HG03095 (cell line): Measurements from ENCODE around the gene NF2.

Experiments
- ATAC-seq: cut with Tn5 transposase; IDR thresholded peaks from one replicate; pipeline ENCODE4 v1.9.1; 2021; ENCODE audit warnings: moderate library complexity; ENCODE audit not compliant: unreplicated experiment

Gene NF2

DNA sequence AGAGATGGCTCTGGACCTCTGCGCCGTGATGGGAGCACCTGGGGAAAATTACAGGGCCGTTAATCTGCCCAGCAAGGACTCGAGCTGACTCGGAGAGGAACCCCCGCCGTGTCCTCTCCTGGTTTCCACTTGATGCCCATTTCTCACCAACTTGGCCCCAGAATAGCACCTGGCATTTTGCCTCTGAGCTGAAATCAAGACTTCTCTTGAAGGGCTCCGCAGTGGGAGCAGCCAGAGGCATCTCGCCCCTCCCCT, 97.4 kb downstream of the NF2 start:
- ATAC-seq, result no peak

DNA sequence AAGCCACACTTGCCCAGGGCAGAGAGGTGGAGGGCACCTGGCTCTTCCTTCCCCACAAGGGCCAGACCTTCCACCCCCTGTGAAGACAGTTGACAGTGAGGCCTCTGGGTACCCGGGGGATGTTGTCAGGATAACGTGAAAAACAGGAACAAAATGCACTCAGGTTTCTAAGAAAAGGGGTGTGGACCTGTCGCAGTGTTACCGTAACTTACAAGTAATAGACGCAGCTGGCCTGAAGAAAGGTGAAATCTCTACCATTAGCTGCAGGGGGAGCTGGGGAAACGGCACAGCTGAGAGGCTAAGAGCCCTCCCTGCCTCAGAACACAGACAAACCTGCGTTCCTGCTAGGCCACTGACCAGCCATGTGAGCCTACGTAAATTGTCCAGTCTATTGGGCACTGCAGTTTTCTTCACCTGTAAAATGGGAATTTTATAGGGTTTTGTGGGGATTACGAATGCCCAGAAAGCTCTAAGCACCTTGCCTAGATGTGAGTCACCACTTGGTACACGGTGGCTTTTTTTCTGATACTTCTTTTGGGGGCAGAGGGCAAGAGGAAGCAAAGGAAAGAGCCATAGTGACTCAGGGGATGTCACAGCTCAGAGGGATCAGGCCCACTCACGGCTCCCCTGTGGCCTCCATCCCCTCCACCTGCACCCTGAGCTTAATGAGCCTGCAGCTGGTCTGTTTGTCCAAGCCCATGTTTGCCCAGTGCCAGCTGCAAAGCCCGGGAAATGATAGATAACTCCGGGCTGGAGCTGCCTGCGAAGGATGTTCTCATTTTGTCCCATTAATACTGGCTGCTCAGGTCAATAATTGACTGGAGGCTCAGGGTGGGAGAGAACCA, 97.9 kb downstream of the NF2 start:
- ATAC-seq, result no peak

DNA sequence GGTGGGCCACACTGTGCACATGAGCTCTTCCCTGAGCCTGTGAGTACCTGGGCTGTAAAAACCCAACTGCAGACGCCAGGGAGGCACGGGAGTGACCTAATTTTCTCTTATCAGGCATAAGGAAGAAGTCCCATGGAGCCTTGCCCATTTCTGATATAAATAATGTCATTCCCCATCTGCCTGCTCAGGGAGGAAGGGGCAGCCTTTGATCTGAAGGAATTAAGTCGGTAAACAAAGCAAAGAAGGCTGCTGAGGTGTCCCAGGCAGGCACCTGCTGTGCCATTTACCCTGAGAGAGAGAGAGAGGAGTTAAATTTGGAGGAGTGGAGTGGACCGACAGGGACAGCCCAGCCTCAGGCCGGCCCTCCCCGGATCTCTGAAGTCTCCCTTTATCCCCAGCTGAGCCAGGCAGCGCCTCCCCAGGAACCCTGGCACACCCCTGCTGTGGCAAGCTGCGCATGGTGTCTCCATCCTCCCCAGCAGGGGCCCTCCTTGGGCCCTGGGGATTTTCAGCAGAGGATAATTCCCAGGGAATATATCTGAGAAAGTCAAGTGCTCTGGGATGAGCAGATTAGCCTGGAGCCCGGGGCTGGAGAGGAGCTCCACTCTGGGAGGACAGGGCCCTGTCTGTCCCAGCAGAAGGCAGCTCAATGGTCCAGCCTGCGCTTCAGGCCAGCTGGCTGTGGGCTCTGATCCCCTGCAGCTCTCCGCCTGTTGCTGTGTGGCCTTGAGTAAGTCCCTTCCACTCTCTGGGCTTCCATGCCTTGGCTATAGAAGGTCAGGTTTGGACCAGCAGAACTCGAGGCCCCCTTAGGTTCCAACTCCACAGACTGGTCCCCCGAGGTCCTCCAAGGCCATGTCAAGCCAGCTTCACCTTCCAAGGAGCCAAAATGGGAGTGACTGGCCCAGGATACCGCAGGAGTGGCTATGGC, 98.8 kb downstream of the NF2 start:
- ATAC-seq, result no peak

DNA sequence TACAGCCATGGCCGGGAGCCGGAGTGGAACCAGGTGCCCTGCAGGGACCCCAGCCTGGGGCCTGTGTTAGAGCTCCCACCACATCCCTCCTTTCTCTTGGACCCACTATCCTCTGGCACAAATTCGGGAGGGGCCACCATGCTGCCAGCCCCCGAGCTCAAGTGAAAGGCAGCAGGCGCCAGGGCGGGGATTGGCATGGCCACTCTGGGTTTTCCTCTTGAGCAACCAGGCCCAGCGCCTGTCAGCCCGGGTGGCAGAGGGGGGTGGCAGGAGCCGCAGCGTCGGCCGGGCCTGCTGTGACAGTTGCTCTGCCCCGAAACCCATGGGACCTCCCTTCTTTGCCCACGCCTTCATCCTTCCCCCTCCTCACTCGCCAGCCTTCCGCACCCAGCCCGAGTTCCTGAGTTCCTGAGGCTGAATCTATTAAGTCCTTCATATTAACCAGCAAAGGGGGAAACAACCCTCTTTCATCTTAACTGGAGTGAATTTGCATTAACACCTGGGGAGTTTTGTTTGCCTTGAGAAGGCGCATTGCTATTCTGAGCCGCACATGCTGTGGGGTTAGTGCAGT, 99.6 kb downstream of the NF2 start:
- no peak for ATAC-seq

DNA sequence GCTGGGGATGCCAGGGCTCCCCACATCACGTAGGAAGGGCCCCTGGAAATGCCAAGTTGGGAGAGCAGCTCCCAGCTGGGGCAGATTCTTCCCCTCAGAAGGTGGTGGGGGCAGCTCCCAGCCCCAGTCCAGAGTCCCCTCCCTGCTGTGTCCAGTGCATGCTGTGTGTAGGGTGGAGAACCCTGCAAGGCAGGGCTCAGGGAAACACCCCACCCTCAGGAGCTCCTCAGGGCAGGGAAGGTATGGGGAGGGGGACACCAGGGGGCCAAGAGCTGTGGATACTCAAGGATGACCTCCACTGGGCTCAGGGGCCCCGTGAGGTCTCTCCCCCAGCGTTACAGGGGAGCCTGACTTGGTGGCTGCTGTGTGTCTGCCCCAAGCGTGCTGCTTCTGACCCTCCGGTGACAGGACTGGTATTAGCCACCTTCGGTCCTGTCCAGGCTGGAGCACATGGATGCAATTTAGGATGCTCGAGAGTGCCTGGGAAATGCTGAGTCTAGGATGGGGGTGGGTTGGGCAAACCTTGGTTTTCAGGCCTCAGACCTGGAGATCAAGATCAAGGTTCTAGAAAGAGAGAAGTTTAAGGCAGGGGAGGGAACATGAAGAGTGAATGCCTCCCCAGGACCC, 100.2 kb downstream of the NF2 start:
- ATAC-seq, result no peak

DNA sequence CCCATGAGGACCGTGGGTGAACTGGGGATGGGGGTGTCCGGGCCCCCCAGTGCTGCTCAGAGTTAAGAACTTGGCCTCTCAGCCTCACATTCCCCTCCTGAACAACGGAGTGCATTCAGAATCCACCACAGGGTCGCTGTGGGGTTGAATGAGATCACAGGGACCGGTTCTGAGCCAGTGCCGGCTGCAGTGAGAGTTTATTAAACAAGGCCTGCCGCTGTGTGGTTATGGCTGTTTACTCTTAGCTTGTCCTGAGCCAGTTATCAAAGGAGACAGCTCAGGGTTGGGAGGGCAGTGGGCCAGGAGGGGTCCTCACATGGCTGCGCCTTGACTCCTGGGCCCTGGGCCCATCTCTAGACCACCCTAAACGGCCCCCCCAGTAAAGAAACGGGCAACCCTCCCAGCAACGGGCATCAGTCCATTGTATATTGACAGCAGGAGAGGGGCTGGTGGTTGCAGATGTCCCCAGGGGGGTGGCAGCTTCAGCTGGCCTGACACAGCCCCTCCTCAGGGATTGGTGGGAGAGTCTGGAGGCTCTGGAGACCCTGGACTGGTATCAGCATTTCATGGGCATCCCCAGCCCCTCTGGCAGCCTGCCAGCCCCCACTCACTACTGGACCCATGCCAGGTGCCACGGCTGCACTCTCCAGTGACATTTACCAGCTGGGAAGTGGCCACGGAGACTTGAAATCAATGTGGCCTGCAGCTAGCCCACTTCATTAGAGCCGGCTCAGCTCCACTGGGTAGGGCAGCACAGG, 101.3 kb downstream of the NF2 start:
- ATAC-seq, result no peak

DNA sequence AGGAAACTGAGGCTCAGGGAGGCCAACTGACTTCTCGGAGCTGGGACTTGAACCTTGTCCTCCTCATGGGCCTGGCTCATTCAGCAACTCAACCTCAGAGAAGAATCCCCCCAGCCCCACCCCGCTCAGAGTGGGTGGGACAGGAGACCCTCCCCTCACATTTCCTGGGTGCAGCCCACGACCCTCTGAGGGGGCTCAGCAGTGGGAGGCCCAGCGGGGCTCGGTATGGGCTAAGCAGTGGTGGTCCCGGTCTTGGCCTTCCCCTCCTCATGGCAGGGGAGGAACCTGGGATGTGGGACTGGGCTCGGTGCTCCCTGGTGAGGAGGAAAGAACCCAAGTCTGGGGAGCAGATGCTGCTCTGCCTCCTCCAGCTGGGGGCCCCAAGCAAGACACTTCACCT, 102.2 kb downstream of the NF2 start:
- ATAC-seq, result no peak

DNA sequence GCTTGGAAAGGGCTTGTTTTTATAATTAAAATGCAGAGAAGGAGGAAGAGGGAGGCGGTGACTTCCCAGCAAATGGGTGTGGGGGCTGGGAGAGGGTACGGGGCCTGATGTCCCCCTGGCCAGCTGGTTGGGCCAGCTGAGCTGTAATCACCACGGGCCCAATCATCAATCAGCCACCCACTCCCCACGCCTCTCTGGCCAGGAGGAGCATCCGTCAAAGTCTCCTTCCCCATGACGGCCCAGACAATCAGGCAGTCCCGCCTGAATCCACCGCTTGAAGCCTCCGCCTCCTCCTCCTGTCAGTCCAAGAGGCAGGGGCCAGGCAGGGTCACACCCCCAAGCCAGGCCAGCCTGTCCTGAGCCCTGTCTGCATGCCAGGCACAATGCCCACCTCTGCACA, 103.1 kb downstream of the NF2 start:
- ATAC-seq, result no peak

DNA sequence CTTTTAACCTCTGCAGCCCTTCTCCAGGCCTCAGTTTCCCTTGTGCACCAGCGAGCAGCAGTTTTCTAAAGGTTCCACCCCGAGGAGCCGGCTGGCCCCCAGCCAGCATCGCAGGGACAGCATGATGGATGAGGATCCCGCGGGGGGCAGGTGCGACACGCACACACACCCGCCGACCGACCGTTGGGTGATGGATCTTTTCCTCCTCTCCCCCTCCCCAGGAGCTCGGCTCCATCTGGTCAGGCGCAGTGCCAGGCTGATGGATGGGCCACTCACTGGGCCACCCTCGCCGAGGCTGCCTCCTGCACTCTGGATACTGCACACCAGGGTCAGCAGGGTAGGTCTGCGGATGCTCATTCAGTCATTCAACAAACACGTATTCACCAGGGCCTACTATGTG, 103.6 kb downstream of the NF2 start:
- no peak for ATAC-seq

DNA sequence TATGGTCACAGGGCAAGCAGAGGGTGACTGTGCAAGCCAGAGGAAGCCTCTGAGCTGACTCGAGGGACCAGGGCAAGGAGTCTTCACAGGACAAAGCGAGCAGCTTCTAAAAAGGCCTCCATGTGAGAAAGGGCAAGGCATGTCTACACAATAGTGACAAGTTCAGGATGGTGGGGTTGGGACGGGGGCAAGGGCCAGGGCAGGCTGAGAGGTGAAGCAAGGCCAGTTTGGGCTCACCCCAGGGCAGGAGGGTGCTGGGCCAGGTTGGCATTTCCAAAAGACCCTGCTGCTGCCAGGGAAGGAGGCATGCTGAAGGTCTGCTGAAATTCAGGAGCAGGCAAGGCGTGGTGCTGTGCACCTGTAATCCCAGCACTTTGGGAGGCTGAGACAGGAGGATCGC, 104.0 kb downstream of the NF2 start:
- no peak for ATAC-seq

DNA sequence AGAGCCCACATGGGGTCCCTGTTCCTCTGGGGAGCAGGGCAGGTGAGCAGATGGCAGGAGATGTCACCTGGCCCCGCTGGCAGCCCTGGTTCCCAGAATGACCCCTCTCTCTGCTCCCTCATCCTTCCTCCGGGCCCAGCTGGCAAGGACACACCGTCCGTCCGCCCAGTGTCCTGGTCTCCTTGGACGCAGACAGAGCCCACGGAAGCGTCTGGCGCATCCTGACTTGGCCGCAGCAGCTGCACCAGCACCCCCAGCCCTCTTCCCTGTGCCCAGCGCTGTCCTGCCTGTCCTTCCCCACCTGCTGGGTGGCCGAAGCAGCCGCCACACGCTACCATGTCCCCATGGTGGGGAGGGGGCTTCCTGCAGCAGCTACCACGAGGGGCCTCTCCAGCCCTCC, 106.8 kb downstream of the NF2 start:
- ATAC-seq, result no peak

DNA sequence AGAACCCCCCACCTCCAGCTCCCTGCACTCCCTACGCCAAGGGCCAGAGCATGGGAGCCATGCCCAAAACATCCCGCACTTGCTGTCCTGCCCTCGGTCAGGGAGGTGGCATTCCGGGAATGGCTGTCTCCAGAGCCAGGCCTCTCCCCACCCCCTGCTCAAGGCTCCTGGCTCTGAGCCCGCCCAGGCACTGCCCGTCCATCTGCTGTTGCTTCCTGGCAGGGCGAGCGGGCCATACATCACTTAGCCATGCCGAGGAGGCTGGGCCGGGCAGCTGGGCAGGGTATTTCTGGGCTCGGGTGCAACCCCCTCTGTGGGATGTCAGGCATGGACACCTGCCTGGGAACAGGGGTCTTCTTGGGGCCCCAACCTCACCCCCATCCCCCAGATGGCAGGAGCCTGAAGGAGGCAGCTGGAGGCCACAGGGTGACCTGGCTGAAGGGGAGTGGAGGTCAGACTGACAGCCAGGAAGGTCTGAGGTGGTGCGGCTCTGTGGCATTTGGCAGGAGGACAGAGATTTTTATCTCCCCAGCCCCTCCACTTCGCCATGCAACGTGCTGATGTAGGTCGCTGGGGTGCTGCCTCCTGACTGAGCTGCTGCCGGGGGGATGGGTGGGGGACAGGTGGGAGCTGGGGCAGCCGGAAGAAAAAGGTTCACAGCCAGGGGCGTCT, 107.6 kb downstream of the NF2 start:
- no peak for ATAC-seq

DNA sequence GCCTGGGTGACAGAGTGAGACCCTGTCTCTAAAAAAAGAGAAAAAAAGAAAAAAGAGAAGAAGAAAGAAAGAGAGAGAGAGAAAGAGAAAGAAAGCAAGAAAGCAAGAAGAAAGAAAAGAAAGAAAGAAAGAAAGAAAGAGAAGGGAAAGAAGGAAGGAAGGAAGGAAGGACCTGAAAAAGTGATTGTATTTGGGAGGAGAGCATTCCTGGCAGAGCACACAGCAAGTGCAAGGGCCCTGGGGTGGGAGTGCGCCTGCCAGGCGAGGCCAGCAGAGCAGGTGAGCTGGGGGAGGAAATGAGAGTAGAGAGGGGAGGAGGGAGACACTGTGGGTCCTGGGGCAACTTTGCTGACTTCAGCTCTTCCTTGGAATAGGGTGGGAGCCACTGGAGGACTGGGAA, 108.7 kb downstream of the NF2 start:
- no peak for ATAC-seq

DNA sequence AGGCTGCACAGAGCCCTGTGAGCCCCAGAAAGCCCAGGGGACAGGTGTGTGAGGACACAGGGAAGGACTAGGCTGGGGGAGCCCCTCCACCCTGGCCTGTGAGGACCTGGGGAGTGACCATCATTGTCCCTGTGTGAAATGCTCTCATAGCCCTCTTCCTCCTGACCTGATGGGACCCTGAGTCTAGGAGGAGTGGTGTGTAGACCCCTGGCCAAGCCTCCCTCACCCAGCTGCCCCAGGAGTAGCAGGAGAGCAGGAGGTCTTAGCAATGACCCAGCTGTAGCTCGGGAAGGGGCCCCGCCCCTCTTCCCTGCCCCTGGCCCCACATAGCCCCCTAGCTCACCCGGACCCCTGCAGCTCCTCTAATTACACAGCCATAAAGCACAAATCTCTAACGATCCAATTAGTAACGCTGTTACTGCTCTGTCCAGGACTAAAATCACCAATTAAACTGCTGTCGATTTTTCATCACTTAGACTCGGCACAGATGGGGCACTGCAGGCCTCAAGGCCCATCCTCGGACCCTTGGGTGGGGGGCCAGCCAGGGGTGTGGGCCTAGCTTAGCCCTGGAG, 109.8 kb downstream of the NF2 start:
- ATAC-seq, result no peak

DNA sequence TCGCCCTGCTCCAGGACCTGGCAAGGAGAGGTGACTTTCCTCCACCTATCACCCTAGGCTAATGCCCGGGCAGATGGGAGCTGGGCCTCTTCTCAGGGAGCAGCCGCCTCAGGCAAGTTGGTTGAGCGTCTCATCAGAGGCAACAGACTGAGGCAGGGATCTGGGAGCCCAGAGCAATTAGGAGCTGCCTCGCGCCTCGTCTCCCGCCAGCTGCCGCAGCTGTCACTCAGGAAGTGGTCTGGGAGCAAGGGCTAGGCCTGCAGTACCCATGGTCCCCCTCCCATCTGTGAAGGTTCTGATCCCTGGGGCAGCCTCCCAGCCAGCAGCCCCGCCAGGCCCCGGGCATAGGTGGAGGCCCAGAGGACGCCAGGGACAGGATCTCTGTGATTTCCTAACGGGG, 111.8 kb downstream of the NF2 start:
- ATAC-seq, result no peak

DNA sequence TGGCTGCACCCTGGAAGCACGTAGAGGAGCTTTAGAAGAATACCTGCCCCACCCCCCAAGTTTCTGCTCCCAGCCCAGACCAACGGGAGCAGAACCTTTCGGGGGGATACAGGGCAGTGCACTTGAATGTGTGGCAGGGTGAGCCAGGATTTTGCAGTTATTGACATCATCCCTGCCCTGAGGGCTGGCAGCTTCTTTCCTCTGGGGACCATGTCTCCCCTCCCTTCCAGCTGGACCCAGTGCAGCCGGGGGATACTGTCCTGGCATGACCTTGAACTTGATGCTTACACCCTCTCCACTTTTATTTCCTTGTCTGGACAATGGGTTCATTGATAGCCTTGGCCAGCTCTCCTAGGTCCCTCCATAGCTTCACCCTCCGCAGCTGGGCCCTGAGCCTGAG, 112.3 kb downstream of the NF2 start:
- no peak for ATAC-seq

DNA sequence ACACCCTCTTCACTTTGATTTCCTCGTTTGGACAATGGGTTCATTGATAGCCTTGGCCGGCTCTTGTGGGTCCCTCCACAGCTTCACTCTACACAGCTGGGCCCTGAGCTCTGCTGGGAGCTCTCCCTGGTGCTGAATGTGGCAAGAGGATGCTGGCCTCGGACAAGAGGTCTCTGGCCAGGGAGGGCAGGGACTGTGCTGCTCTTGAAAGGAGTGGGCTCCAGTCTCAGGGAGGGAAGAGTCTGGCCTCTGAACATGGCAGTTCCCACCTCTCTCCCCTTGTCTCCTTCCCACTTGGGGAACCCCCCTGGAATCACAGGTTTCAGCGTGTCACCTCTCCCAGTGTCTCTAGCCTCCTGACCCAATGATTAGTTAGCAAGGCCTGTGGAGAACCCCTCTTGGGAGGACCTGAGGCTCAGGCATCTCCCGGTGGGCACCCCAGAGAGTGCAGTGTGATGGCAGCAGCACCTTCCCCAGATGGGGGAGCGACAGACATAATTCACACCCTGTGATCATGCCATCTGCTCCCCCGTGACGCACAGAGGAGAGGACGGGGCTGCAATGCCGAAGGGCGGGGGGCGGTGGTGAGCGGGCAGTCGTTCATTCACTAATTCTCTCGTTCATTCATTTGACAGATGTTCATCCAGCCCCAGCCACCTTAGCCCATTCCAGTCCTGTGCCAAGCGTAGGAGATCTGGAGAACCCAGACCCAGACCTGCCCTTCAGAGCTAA, 113.5 kb downstream of the NF2 start:
- ATAC-seq, result no peak

DNA sequence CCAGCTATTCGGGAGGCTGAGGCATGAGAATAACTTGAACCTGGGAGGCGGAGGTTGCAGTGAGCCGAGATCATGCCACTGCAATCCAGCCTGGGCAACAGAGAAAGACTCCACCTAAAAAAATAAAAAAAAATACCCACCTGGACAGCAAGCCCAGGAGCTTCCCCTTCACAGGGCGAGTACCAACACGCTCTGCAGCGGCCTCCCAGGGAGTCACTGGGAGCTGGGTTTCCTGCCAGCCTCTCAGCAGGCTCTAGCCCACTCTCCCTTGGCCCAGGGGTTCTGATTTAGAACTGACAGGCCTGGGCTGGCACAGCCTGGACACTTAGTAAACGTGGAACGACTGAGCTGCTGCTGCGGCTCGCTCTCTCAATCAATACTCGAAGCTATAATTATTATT, 114.4 kb downstream of the NF2 start:
- no peak for ATAC-seq
